Stimulated activated CD8-positive, alpha-beta memory T cell treated with anti-CD3 and anti-CD28 coated beads, Interleukin-12 subunit alpha, Interleukin-12 subunit beta, amount 100 ng/mL, for 4 hours (primary cell): ENCODE results near the gene COG6.

Experiments used
- DNase-seq: peaks from one replicate; pipeline ENCODE4 v3.0.0-alpha.2; 2020; ENCODE audit warnings: low read depth

Gene COG6

DNA sequence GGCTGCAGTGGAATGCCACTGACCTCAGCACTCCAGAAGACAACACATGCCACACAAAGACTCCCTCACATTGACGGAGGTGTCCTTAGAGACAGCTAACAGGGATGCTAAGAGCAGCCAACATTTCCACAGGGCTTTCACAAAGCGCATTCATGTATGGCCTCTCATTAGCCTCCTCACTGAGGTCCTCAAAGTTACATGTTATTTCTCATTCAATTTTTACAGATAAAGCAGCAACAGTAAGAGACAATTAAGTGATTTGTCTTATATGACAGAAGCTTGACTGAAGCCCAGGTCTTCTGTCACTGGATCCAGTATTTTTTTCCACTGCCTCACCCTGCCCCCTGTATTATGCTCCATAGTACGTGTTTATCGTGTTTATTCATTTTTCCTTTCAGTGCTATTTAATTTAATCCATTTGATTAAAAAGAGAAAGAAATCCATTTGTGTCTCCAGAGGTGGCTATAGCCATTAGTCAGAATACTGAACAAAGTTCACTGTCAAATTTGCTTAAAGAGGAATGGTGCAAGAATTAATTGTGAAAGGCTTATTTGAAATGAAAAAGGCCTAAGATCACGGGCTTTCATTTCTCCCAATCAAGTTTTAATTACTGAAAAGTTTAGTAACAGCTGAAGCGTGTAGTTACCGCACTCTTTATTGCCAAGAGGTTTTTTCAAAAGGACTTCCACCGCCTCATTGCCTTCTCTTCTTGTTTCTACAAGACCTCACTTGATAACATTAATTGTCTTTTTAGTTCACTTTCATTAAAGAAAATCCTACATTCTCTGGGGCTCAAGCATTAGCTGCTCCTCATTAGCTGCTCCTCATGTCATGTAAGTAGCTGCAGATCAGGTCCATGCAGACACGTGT is 115.0 kb downstream of the COG6 start:
- DNase-seq = no peak

DNA sequence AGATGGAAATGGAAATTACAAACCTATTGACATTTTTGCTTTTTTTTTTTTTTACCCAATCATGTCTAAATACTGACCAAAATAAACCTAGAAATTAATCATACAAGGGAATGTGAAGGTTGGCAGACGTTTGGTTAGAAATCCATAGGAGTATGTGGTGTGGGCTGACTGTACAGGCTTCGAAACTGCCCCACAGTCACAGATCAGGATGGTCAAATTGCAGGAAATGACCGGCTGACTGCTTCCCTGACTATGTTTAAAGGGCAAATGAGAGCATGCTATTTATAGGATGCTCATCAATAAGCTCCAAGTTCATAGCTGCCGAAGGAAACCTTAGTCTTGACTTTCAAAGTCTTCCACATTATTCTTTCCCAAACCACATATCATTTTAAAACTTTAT is 118.4 kb downstream of the COG6 start:
- DNase-seq = no peak

DNA sequence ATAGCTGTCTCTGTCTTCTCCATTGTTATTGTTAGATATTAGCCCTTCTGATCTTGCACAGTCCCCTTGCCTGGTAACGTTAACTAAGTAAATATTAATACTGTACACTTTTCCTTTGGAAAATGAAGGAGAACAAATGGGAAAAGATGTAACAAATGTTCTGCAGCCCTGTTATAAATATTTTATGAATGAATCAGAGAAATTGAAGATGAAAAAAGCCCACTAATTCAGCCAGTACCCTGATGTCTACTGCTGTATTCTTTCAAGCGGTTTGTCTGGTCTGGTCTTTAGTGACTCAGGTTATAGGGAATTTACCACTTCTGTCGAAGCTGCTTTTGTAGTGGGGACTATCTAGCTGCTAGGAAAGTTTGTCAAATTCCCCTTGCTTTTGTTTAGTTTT is 121.0 kb downstream of the COG6 start:
- no peak for DNase-seq

DNA sequence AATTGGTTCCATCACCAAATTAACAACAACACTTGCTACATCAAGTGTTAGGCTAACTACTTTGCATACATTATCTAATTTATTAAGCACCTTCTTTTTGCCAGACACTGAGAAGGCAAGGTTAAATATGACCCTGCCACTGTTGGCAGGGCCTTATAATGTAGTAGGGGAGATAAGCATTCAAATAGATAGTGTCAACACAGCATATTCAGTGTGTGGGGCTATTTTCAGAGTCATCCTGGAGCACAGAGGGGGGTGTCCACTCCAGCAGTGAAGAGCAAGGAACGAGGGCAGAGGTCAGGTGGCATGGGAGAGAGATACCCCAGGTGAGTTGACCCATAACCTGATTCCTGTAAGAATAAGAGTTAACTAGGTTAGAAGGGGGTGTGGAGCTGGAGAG is 121.6 kb downstream of the COG6 start:
- DNase-seq = no peak

DNA sequence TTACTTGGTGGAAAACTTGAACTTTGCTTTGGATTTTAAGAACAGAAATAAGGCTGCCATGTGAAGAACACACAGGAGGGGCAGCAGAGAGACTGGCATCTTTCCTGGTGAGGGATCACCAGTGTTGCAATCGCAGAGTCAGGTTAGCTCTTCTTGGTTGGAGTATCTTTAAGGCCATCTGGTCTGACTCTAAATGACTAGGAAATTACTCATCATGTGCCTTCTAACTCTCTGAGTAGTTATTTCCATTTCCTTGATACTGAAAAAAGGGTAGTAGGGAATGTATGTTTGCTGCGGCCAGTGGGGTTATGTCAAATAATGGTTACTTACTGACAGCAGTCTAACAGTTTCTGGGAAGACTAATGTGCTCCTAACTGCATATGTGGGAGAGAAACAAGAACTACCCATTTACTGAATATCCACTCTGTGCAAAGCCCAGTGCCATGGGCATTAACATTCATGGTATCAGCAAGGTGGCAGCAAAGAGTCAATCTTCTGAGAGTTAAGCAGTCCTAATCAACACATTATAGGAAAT is 122.1 kb downstream of the COG6 start:
- no peak for DNase-seq

DNA sequence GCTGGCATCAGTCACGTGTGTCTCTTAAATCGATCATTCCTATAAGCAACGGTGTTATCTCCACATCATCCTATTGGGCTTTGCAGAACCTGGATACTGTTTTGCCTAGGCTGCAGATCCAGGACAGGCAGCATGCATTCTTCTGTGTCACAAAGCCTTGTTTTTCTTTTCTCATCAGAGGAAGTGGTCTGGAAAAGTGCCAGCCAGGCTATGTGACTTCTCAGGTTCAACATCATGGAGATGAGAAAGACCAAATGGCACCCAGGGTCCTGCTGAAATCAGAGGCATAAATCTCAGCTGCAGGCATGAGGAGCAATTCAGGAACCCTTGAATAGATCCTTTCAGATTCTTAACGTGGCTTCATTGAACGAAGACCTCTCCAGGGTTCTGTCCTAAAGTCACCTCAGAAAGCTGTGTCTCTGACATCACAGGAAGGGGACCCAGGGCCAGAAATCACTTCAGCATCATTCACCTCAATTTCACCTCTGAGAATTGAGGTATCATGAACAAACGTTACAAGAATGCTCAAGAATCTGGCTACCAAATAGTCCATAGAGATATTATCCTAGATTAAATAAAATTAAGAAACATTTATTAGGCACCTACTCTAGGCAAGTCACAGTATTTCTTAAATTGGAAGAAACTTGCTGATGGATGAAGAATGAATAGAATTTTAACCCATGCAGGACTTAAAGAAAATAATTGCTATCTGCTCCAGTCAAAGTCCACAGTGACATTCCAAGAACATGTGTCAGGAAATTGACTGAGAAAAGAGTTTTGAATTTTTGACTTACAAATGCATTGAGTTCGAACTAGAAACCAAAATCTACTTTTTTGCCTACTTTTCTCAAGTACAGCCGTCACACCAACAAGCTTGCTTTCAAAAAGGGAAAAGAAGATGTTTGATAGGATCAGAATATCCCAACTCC is 124.1 kb downstream of the COG6 start:
- no peak for DNase-seq

DNA sequence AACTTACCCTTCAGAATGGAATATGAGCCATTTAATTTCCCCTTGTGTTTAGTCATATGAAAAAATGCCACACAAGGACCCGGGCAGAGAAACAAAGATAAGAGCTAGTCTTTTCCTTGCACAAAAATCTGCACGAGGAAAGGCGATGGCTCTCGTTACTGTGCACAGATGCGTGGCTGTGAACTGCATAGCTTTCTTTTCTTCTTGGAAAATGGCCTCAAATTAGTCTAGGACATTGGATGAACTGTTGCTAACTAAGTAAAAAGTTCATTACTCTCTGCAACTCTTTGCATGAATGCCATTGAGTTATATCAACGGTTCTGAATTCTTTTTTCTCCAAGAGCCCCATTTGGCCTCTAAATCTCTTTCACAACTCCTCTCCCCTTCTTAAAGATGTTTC is 125.2 kb downstream of the COG6 start:
- no peak for DNase-seq

DNA sequence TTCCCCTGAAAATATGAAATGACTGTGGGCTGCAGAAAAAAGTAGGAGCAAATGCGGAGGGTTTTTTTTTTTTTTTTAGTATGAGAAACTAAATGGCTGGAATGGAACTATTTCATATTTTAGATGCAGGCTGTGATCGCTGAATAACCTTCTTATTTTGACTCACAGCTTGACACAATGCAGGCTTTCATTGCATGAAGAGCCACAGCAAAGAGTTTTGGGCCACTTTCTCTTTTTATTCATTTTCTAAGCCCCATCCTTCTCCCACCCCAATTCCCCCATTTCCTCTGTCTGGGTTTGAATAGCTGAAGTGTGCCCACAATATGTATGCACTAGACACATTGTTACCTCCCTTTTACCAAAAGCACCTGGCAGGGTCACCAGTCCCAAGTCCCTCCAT is 125.9 kb downstream of the COG6 start:
- DNase-seq = no peak

DNA sequence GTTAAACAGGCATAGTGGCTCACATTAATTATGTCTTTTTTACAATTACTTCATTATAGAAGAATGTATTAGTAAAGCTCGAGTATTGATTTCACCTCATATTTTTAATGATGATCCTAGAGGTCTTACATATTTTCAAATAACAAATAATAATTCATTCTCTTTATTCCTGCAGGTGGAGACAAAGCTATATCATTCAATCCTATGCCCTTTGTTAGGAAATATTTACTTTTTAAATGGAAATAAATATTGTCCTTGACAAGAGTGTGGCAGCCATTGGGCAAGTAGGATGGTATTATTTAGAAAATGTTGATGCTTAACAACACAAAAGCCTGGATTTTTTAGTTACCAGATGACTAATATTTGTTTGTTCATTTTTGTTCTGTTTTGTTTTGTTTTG is 127.6 kb downstream of the COG6 start:
- DNase-seq = no peak

DNA sequence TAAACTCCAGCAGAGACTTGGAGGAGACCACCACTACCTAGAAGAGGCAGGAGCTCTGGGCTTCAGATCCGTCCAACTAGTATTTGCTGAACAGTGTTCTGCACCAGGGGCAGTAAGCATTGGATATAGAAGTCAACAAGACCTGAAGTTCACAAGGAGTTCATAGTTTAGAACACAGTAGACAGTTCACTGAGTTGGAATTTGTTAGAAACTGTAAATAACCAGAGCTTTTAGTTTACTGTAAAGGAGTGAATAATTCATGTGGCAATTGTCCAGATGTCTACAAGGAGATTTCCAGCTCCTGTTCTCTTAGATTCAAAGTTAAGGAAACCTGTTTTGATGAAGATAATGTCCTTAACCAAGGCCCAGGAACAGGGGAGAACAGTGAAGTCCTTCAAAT is 128.9 kb downstream of the COG6 start:
- DNase-seq = no peak

DNA sequence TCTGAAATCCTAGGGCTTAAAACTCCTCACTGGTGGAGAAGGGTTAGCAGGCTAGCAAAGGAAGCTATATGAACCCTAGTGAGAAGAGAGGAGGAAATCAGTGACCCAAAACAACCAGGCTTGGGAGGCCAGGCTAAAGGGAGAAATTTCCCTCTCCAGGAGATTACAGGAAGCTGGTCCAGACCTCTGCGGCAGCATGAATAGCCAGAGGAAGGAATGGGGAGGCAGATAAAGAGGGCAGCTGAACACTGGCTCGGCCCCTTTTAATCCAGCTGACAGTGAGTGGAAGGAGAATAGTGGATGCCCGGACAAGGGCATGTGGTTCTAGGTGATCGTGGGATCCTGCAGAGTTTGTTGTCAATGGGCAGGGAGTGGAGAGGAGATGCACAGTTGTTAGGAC is 130.6 kb downstream of the COG6 start:
- DNase-seq = no peak

DNA sequence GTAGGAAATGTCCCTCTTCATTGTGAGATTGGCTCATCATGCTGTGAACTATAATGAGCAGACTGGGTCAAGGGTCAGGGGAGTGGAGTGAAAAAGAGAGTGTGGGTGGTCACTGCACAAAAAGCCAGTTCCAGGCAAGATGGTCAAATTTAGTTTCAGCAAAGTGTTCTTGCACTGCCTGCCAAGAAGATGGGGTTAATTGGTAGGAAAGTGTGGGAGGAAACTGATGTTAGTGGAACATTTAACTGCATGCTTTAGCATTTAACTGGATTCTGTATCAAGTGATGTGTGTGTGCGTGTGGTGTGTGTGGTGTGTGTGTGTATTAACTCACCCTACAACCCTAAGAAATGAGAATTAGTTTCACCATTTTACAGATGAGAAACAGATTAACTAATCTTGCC is 131.6 kb downstream of the COG6 start:
- DNase-seq = no peak

DNA sequence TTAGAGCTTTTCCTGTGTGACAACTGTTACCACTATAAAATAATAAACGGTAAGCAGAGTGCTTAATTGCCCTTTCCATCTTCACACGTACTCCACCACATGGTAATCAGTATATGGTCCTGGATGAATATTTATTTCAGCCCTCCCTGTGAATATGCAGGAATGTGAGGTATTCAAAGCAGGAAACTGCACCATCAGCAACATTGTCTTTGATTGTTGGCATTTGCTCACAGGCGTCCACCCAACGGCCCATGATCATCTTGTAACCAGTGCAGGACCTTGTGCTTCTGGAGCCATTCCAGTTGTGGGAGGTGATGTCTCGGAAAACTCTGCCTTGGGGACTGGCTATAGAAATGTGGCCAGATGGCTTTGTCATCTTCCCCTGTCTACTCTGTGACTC is 132.6 kb downstream of the COG6 start:
- DNase-seq = no peak

DNA sequence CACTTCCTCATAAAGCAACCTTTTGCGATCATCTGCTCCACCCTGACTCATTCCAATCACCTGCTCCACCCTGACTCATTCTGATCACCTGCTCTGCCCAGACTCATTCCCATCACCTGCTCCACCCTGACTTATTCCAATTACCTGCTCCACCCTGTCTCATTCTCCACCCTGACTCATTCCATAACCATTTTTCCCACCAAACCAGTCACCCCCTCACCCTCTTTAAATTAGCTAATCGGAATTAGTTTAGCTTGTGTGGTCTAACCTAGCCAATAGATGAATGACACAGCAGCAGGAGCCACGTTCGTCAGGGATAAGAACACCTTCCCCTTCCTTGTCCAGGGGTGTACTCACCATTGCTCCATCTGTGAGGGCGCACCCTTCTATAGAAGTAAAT is 134.0 kb downstream of the COG6 start:
- DNase-seq = no peak
